Measurements from ENCODE around the gene DIO3. TPM values are rescaled to one million over a fixed set of nuclear protein-coding genes. Genes with fewer than 3 reads are reported as not detected.
A peak's percentile ranks its signal among the peaks of the same experiment; 100 is the strongest.

Gene DIO3
- total RNA-seq, 1 experiment from 2014 or later = not detected

GRCh38 chr14:101559250-101559623 is 2.1 kb upstream of the DIO3 start:
- Histone ChIP-seq H4K8ac (replicated peaks; ENCODE audit: insufficient read length, low read depth, low read length) (no peak overlapping the region), H3K9ac (ENCODE audit: extremely low read depth, insufficient read length, low read length) (no peak overlapping the region), H3K27me3 (ENCODE audit: insufficient read depth, low read length) (peaks cover 53% of the 10 kb centered on the region), H2BK15ac (ENCODE audit: low read depth, low read length) (no peak overlapping the region), H2AK5ac (ENCODE audit: insufficient read length, low read length) (no peak overlapping the region), H3K56ac (ENCODE audit: insufficient read length, low read depth, low read length) (no peak overlapping the region), H3K23me2 (ENCODE audit: insufficient read length, low read depth, low read length, poor library complexity, severe bottlenecking) (peaks cover 6% of the 10 kb centered on the region), H3K4me1 (ENCODE audit: insufficient read depth, low read length) (no peaks in the 10 kb centered on the region), H3K79me2 (ENCODE audit: insufficient read depth, low read length) (no peaks in the 10 kb centered on the region), H3K79me1 (ENCODE audit: insufficient read depth, low read depth, low read length, poor library complexity, severe bottlenecking) (no peaks in the 10 kb centered on the region), H4K5ac (ENCODE audit: insufficient read length, low read depth, low read length) (no peak overlapping the region), H3K9me3 (ENCODE audit: control insufficient read depth, low read depth, low read length) (peaks cover 10% of the 10 kb centered on the region), H2BK120ac (ENCODE audit: low read depth, low read length, poor library complexity, severe bottlenecking) (no peak overlapping the region), H3T11ph (ENCODE audit: low read length) (no peak overlapping the region), H3K4ac (ENCODE audit: low read depth, low read length) (no peak overlapping the region), H2BK12ac (ENCODE audit: insufficient read length, low read depth, low read length) (no peak overlapping the region), H2BK5ac (ENCODE audit: insufficient read length, low read length) (no peak overlapping the region), H3K23ac (ENCODE audit: insufficient read length, low read depth, low read length) (no peak overlapping the region), H3K4me2 (ENCODE audit: insufficient read depth, insufficient read length, low read length) (peak overlapping the region; percentile 43), H4K91ac (ENCODE audit: insufficient read length, low read depth, low read length) (no peak overlapping the region), H3K27ac (ENCODE audit: insufficient read length, low read depth, low read length) (no peak overlapping the region), H2AFZ (ENCODE audit: low read length) (no peak overlapping the region), H4K20me1 (ENCODE audit: control insufficient read depth, insufficient read depth, insufficient read length) (peaks cover 2% of the 10 kb centered on the region), H3K18ac (ENCODE audit: insufficient read length, low read depth, low read length) (no peak overlapping the region), H3K14ac (ENCODE audit: insufficient read depth, low read length) (no peak overlapping the region), H2BK20ac (ENCODE audit: low read depth, low read length, poor library complexity, severe bottlenecking) (no peak overlapping the region)
- no peak overlapping the region for H3K27ac Mint-ChIP-seq
- WGBS (ENCODE audit: extremely low coverage, insufficient read length, low lambda C conversion rate) = no CpG with 5 or more reads among the region's 9 CpGs
- H3K4me1 Mint-ChIP-seq = peaks cover 10 to 16% of the 10 kb centered on the region in 2 experiments
- H3K27me3 Mint-ChIP-seq (ENCODE audit: low read depth) = peaks cover 89% of the 10 kb centered on the region
- peaks cover 4 to 9% (median 7%) of the 10 kb centered on the region in 3 experiments; a peak in 6 of 7 replicates for H3K36me3 Mint-ChIP-seq (ENCODE audit: insufficient read depth in 1 of 3, low read depth in 3 of 3)
- TF ChIP-seq CTCF (conservative IDR thresholded peaks at IDR 0.05) = no peak
- H3K9me3 Mint-ChIP-seq = peaks cover 19% of the 10 kb centered on the region in 2 experiments
- DNase-seq = no peak
- H3K4me3 Mint-ChIP-seq = peak overlapping the region in 1 of 2 experiments; percentile 20; a peak in 1 of 5 replicates

Data from H9 (cell line).